ENCODE data around the gene CCL25. TPM values are rescaled to one million over a fixed set of nuclear protein-coding genes. Genes with fewer than 3 reads are reported as not detected.
A peak's percentile ranks its signal among the peaks of the same experiment; 100 is the strongest.
"Not testable (repeated sequence)": the region's sequence is repeated elsewhere in the genome, so short reads cannot be mapped to it uniquely, and the experiment has no call there.

The CCL25 gene, protein sequence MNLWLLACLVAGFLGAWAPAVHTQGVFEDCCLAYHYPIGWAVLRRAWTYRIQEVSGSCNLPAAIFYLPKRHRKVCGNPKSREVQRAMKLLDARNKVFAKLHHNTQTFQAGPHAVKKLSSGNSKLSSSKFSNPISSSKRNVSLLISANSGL
- total RNA-seq, result not detected
- long read RNA-seq, partial matches to known transcripts, result 0 of 1 reads
- long read RNA-seq, other reads (novel, unspliced or antisense), result 1 of 1 reads

DNA sequence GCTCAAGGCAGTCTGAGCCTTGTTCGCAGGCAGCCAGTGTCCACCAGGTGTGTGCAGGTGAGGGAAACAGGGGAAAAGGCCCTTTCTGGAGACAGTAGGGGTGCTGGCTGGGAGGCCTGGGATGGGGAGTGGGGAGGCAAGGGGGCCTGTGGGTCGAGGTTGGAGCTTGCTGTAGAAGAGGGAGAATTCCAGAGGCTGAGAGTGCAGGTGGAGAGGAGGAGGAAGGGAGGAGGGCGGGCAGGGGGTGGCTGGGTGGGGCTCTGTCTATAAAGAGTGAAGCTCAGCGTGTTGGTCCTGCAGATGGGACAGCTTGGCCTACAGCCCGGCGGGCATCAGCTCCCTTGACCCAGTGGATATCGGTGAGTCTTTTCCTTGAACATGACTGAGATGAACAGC, at the start of gene CCL25:
Gene CCL25, plus strand, starts transcription at position 297 of the 396 bp plus-strand sequence. CDS start 290 bp downstream, outside the sequence.
- no peak for DNase-seq (ENCODE audit: low spot score)

DNA sequence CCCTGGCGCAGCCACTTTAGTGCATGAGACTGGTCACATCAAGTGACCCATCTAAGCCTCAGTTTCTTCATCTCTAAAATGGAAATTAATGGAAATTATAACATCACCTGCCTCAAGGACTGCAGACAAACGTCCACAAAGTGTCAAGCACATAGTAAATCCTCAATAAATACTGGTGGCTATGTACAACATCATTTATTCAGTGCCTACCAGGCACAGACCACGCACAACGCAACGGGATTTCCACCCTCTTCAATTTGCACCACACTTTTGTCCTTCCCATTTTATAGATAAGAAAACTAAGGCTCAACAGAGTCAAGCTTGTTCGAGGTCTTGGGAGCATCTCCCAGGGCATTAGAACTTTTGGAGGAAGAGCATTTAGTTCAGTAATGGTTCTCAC, 48.6 kb upstream of the CCL25 start:
- DNase-seq (ENCODE audit: low spot score), result no peak

DNA sequence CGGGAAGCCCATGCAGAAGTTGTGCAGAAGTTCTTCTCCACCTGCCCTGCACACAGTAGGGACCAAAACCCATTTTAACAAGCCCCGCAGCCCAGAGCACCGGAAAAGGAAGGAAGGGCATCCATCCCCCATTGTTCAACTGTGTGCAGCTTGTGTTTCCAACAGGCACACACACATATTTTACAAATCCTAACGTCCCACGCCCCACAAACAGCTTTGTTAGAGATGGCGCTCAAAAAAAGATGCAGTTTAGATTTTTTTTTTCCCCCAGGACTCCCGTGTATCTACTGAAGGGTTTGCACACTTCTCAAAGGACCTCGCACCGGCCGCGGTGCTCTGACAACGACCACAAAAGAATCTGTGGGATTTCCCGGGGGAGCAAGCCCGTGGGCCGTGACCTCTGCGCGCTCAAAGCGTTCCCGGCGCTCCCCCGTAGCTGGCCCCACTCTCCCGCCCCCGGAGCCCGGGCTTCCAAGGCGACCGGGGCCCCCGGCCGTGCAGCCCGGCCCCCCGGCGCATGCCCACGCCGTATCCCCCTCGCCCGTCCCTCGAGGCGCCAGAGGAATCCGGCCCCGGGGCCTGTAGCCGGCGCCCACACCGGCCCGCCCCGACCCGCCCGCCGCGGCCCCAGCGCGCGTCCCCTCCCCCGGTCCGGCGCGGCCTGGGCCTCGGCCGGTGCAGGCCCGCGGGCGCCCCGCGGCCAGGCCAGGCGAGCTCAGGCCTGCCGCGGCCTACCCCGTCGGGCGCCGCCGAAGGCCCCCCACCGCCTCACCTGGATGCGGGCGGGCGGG, 47.6 kb upstream of the CCL25 start:
- no peak for DNase-seq (ENCODE audit: low spot score)

DNA sequence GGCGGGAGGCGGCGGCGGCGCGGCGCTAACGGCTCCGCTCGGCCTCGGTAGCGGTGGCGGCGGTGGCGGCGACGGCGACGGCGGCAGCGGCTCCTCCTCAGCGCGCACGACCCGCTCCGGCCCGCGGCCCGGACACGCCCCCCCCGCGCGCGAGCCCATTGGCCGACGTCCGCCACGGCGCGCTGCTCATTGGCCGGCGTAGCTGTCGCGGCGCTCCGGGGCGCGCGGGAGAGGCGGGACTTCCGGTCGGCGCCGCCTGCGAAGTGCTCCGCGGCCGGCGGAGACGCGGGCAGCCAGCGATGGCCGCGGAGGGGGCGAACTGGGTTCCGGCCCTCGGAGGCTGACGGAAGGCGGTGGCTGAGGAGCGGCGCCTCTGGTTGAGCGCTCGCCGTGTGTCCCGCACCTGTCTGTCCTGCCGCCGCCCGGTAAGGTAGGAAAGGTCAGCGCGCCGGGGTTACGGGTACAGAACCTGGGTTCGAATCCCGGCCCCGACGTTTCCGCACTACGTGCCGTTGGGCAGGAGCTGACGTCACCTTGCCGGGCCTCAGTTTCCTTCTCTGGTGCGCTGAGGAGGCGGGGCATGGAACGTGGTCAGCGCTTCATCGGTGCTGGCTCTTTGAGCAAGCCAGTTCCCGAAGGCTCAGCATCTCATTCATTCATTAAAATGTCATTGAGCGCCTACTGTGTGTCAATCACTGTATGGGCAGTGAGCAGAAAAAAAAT, 46.9 kb upstream of the CCL25 start, which contains the start of gene ELAVL1:
Gene ELAVL1, minus strand, starts transcription at position 108 of the 723 bp plus-strand sequence. CDS start 13,826 bp downstream, outside the sequence.
- peak; percentile 97 for DNase-seq (ENCODE audit: low spot score)

DNA sequence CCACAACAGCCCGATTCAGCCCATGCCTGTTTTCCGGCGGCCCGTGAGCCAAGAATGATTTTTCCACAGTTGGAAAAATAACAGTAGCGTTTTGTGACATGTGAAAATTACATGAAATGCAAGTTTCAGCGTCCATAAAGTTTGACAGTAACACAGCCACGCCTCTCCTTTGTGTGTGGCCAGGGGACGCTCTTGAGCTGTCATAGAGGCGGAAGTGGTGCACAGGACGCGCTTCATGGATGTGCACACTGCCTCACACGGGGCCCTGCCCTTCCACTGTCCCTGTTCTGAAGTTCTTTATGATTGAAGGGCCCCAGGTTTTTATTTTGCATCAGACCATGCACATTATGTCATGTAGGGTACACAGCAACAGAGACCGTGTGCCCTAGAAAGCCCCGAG, 34.8 kb upstream of the CCL25 start:
- DNase-seq (ENCODE audit: low spot score), result no peak

DNA sequence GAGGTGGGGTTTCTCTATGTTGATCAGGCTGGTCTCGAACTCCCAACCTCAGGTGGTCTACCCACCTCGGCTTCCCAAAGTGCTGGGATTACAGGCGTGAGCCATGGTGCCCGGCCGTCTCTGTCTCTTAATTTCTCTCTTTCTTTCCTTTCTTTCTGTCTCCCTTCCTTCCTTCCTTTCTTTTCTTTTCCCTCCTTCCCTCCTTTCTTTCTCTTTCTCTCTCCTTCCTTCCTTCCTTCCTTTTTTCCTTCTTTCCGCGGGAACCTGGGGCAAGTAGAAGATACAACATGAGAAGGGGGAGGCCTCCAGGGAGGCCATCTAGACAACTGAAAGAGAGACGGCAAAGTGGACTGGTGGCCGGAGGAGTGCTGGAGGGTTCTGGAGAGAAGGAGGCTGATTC, 31.9 kb upstream of the CCL25 start:
- DNase-seq (ENCODE audit: low spot score), result no peak

DNA sequence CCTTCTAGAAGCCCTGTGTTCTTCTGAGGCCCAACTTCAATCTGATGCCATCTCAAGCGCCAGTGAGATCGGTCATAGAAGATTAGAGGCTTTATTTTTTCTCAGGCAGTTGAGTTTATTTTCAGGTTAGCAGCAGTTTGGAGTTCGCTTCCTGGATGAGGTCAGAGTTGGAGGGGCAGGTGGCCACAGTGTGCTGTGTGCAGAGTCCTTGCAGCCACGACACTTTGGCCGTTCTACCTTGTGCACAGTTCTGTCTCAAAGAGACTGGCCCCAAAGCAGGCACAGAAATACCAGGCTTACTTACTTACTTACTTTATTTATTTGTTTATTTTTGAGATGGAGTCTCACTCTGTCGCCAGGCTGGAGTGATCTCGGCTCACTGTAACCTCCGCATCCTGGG, 31.2 kb upstream of the CCL25 start:
- no peak for DNase-seq (ENCODE audit: low spot score)

DNA sequence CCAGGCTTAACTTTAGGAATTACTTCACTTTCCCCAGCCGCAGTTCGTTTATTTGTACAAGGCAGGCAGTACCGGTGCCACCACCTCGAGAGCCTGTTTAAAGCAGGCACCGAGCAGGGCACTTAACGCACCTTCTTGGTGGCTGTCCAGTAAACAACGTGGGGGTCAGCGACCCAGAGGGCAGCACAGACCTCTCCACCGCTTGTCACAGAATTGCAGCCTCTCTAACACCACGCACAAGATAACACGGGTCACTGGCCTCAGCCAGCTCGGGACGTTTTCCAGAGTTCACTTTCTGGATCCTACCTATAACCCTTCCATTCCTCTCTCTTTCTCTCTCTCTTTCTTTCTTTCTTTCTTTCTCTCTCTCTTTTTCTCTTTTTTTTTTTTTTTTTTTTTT, 30.3 kb upstream of the CCL25 start:
- no peak for DNase-seq (ENCODE audit: low spot score)

DNA sequence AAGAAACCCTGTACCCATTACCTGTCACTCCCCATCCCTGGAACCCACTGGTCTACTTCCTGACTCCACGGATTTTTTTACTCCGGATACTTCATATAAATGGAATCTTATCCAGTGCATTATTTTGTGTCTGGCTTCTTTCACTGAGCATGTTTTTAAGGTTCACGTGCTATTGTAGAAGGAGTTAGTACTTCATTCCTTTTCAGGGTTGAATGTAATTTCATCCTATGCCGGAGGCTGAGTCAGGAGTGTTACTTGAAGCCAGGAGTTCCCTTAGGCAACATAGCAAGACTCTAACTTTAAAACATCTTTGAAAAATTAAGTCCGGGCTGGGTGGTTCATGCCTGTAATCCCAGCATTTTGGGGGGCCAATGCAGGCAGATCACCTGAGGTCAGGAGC, 29.2 kb upstream of the CCL25 start:
- no peak for DNase-seq (ENCODE audit: low spot score)

DNA sequence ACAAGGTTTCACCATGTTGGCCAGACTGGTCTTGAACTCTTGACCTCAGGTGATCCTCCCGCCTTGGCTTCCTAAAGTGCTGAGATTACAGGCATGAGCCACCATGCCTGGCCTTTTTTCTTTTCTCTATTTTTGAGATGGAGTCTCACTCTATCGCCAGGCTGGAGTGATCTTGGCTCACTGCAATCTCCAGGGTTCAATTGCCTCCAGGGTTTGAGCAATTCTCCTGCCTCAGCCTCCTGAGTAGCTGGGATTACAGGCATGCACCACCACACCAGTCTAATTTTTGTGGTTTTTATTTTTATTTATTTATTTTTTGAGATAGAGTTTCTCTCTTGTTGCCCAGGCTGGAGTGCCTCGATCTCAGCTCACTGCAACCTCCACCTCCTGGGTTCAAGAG, 28.3 kb upstream of the CCL25 start:
- not testable (repeated sequence) for DNase-seq (ENCODE audit: low spot score)

DNA sequence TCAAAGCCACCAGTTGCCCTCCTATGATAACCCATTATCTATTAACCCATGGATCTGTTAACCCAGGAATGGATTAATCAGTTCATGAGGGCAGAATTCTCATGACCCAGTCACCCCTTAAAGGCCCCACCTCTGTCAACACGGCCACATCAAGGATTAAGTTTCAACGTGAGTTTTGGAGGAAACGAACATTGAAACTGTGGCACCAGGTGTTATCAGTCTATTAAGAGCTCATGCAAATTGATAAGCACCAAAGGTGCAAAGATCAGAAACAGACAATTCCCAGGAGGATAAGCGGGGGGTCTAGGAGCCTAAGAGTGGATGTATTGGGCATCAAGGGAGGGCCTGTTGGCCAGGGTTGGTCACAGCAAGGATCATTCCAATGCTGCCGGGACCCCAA, 27.2 kb upstream of the CCL25 start:
- DNase-seq (ENCODE audit: low spot score), result no peak

DNA sequence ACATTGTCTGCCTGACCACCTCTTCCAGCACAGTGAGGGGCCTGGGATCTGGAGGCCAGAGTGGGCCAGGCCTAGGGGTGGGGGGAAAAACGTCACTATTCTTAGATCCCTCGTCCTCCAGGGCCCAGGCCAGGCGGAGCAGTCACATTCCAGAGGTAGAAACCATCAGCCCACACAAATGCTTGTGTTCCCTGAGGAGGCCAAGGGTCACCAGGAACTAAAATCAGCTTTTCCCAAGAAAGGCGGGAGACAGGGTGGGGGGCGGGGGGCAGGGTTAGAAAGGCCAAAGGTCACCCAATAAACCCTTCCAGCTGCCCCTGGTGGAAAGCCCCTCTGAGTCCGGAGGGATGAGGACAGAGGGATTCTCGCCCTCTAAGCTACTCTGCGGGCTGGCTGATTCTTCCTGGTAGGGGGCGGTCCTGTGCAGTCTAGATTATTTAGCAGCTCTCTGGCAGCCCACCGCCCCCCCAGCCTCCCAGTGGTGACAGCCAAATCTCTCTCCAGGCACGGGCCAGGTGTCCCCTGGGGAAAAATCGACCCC, 23.5 kb upstream of the CCL25 start:
- no peak for DNase-seq (ENCODE audit: low spot score)

DNA sequence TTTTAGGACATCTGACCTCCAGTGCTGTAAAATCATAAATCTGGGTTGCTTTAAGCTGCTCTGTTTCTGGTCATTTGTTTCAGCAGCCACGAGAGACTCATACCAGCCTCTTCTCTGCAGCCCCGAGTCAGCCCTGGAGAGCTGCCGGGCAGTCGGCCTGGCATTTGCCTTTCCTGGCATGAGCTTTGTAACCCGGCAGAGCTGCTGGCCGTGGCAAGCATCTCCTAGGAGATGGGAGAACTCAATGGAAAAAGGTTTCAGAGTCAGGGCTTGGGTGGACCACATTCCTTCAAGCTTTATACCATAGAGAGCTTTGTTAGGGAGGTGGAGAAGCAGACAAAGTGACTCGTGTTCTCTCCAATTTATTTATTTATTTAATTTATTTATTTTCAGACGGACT, 21.6 kb upstream of the CCL25 start:
- DNase-seq (ENCODE audit: low spot score), result no peak

DNA sequence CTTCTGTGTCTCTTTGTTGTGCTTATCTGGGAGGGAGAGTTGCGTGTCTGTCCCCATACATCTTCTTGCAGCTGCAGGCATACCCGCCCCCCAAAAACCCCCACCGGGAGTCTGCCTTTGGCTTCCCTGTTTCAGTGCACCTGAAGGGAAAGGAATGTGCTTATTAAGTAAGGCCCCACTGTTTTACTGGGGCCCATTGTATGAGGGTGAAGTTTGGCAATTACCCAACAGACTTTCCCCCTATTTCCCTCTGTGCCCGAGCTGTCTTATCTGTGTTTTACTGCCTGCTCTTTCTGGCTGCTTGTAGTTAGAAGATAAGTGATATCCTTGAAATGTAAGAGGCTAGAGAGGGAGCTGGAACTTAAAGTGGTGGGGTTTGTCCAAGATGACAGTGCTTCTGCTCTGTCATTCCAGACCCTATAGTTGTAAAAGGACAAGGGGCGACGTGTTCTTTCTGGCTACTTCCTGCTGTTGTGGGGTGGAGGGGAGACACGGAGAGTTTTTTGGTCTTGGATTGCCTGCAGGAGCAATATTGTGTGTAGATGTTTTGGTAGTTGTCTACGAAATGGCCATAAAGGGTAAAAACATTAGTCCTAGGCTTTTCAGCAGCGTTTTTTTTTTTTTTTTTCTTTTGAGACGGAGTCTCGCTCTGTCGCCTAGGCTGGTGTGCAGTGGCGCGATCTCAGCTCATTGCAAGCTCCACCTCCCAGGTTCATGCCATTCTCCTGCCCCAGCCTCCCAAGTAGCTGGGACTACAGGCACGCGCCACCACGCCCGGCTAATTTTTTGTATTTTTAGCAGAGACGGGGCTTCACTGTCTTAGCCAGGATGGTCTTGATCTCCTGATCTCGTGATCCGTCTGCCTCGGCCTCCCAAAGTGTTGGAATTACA, 19.0 kb upstream of the CCL25 start:
- DNase-seq (ENCODE audit: low spot score), result not testable (repeated sequence)

DNA sequence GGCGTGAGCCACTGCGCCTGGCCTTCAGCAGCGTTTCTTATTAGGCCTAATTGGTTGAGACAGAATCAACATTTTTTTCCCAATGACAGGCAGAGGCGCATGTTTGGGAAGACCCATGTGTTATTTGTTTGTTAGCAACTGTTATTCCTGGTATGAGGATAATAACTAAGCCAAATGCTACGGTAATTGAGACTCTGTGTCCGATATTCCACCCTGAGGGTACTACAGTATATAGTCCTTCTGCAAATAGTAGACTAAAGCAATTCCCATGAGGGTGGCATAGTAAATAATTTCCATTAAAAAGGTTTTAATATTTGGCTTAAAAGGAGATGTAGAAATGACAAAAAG, 18.4 kb upstream of the CCL25 start:
- no peak for DNase-seq (ENCODE audit: low spot score)

DNA sequence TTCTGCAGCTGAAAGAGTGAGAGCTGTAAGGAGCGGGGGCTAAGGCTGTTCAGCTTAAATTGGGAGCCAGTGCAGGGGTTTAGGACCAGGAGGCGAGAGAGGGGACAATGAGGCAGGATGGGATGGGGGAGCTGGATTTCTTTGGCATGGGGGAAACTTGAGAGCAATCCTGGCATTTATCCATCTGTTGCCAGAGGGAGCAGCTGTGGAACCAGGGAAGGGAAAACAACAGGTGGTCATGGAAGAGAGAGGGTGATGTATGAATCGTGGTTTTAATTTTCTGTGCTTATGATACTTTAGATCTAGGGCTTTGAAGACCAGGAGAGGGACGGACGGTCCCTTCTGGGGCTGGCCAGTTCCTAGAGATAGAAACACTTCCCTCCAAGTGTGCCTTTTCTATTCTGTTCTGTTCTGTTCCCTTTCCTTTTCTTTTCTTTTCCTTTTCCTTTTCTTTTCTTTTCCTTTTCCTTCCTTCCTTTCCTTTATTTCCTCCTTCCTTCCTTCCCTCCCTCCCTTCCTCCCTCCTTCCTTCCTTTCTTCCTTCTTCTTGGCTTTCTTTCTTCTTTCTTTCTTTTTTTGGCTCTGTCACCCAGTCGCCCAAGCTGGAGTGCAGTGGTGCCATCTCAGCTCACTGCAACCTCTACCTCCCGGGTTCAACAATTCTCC, 16.0 kb upstream of the CCL25 start:
- DNase-seq (ENCODE audit: low spot score), result no peak

DNA sequence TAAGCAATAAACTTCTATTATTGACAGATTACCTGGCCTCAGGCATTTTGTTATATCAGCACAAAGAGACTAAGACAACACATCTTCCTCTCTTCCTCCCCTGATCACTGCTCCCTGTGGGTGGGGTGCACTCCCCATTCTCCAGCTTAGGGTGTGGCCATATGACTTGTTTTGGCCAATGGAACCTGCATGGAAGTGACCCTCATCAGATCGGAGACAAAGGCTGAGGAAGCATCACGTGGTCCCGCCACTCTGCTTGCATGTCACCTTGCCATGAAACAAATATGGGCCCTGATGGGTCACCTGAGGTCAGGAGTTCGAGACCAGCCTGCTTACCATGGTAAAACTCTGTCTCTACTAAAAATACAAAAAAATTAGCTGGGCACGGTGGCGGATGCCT, 13.7 kb upstream of the CCL25 start:
- no peak for DNase-seq (ENCODE audit: low spot score)

DNA sequence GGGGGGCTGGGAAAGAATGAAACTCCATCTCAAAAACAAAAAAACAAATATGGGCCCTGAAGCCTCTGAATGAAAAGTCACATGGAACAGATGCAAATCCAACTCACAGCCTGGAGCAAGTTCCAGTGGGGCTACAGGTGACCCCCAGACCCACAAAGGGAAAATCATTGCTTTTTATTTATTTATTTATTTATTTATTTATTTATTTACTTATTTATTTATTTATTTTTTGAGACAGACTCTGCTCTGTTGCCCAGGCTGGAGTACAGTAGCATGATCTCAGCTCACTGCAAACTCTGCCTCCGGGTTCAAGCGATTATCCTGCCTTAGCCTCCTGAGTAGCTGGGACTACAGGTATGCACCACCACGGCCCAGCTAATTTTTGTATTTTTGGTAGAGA, 13.3 kb upstream of the CCL25 start:
- DNase-seq (ENCODE audit: low spot score), result no peak

DNA sequence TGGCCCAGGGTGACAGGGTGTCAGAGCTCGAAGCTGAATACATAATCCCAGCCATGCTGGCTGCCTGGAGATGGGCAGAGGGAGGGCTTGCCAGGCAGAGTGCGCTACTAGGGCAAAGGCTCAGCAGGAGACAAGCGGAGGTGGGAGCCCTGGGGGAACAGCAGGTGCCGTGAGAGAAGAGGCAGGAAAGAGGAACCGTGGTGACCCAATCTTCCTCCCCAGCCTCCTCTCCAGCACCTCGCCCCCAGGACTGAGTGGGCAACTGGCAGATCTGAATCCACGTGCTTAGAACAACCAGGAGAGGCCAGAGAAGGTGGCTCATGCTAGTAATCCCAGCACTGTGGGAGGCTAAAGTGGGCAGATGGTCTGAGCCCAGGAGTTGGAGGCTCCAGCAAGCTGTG, 11.0 kb upstream of the CCL25 start:
- DNase-seq (ENCODE audit: low spot score), result no peak

DNA sequence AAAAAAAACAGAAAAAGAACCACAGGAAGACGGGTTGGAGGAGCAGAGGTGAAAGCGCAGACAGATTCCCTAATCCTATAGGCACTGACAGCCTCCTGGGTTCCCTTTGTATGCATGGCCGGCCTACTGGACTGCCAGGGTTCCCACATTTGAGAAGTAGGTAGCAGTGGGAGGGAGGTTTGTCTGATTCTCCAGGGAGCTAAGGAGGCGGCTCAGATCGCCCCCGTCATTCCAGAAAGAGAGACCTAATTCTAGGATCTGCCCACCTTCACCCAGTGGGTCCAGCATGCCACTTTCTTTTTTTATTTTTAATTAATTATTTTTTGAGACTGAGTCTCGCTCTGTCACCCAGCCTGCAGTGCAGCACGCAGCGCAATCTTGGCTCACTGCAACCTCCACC, 9.7 kb upstream of the CCL25 start:
- no peak for DNase-seq (ENCODE audit: low spot score)

Data from mesenteric fat pad (tissue), 1 donor.